ENCODE measurements around the gene DCBLD2. TPM values are rescaled to one million over a fixed set of nuclear protein-coding genes. Genes with fewer than 3 reads are reported as not detected.

Gene DCBLD2
- total and polyA plus RNA-seq, 9 of the 15 experiments (the other 6 are each of a cell fraction or from before 2014, with no cell fraction given): 2.7 to 14.6 (median 7.4) TPM

- no peaks in the 10 kb centered on the region for H3K9me3 ChIP-seq (replicated peaks; ENCODE audit: control insufficient read depth, insufficient read depth, low read depth, low read length)
- no peak overlapping the region for H3K27ac ChIP-seq (ENCODE audit: extremely low read depth, low read depth, low read length)
- intact Hi-C loops (cut with micrococcal nuclease) (no loop called here), in situ Hi-C loops (cut with MboI) (no loop called here)
- FAIRE-seq (no peak), ATAC-seq (no peak), DNase-seq (ENCODE audit: extremely low read depth in 1 of 4, low spot score in 3 of 4) (no peak)
- H3K79me2 ChIP-seq (ENCODE audit: control insufficient read depth, insufficient read depth, low read length): no peaks in the 10 kb centered on the region
- H3K9ac ChIP-seq (ENCODE audit: insufficient read depth in 1 of 2, low read depth in 2 of 2, low read length in 2 of 2): no peak overlapping the region
- H3K4me1 ChIP-seq (replicated peaks in 1 of 2; ENCODE audit: control insufficient read depth in 2 of 2, insufficient read depth in 2 of 2, low read length in 2 of 2): no peaks in the 10 kb centered on the region
- ChIA-PET POLR2A (interaction anchor here (0.6 kb wide), 1 partner anchor 260 kb away, joined by 3 read pairs; no protein-coding TSS in a partner anchor), CTCF (ENCODE audit: low intra/inter-chr PET ratio) (no interaction called here)
- H3K4me2 ChIP-seq (ENCODE audit: insufficient read depth, low read length): no peak overlapping the region
- no TSS peak for BruUV-seq (replicated peaks)
- H3K27me3 ChIP-seq (ENCODE audit: control insufficient read depth in 2 of 2, insufficient read depth in 2 of 2, low read length in 2 of 2): no peaks in the 10 kb centered on the region; a peak in 1 of 5 replicates
- H2AFZ ChIP-seq (ENCODE audit: low read depth, low read length): no peak overlapping the region
- H3K4me3 ChIP-seq: no peak overlapping the region
- TF ChIP-seq NFRKB (IDR thresholded peaks at IDR 0.05; ENCODE audit: low read depth): no peak
- TF ChIP-seq FOXA1 (IDR thresholded peaks at IDR 0.05; ENCODE audit: borderline replicate concordance): no peak
- TF ChIP-seq ETS2 (tag; IDR thresholded peaks at IDR 0.05; ENCODE audit: borderline replicate concordance, poor library complexity, severe bottlenecking): no peak
- TF ChIP-seq GATAD2A (IDR thresholded peaks at IDR 0.05): no peak
- no peak for TF ChIP-seq ZBED1 (IDR thresholded peaks at IDR 0.05)
- TF ChIP-seq, protein P1, sequence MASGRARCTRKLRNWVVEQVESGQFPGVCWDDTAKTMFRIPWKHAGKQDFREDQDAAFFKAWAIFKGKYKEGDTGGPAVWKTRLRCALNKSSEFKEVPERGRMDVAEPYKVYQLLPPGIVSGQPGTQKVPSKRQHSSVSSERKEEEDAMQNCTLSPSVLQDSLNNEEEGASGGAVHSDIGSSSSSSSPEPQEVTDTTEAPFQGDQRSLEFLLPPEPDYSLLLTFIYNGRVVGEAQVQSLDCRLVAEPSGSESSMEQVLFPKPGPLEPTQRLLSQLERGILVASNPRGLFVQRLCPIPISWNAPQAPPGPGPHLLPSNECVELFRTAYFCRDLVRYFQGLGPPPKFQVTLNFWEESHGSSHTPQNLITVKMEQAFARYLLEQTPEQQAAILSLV (tag; IDR thresholded peaks at IDR 0.05): no peak
- no peak for TF ChIP-seq LCOR (CRISPR knock-in tag; IDR thresholded peaks at IDR 0.05)
- no peaks in the 10 kb centered on the region for H4K20me1 ChIP-seq (replicated peaks; ENCODE audit: control insufficient read depth, insufficient read depth, low read length)
- no peaks in the 10 kb centered on the region for H3K9me1 ChIP-seq (ENCODE audit: control insufficient read depth, insufficient read depth, low read length)
- 0% methylated on average over 2 of the region's 2 CpGs for WGBS (ENCODE audit: insufficient coverage, low coverage, missing lambda C conversion rate)
- no peaks in the 10 kb centered on the region for H3K36me3 ChIP-seq (ENCODE audit: control insufficient read depth, insufficient read depth, low read length)
Observed at GRCh38 chr3:98777286-98777685, 124.2 kb downstream of the DCBLD2 start.

DNA sequence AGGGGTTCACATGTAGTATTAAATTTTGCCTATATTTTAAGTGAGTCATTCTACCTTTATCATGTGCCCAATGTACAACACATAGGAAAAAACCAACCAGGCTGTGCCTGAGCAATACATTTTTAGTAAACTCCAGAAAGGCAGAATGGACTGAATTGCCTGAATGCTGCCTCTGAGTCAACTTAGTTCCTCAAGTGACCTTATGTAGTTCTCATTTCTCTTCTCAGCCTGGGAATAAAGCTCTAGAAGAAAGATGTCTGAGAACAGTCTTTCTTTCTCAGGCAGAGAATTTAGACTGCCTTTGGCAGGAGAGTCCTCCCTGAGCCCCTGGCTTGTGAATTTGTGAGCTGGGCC is 125.4 kb downstream of the DCBLD2 start:
- CTCF ChIA-PET (ENCODE audit: low intra/inter-chr PET ratio): no interaction called here
- POLR2A ChIA-PET: no interaction called here
- in situ Hi-C loops (cut with MboI): no loop called here

More for the DNA sequence above, 125.4 kb downstream of the DCBLD2 start:
- H3K27ac ChIP-seq (ENCODE audit: extremely low read depth, low read depth, low read length): no peak overlapping the region
- TF ChIP-seq SMAD4 (CRISPR knock-in tag; conservative IDR thresholded peaks at IDR 0.05) (no peak), ZHX1 (conservative IDR thresholded peaks at IDR 0.05; ENCODE audit: low read length) (no peak), ATF1 (CRISPR knock-in tag; IDR thresholded peaks at IDR 0.05) (no peak), ATF1 (tag; IDR thresholded peaks at IDR 0.05) (no peak), SMARCA5 (IDR thresholded peaks at IDR 0.05) (no peak), RFX5 (IDR thresholded peaks at IDR 0.05; ENCODE audit: low read depth, low read length) (no peak), RB1 (IDR thresholded peaks at IDR 0.05; ENCODE audit: low read depth) (no peak), SUPT5H (IDR thresholded peaks at IDR 0.05) (no peak), TAL1 (IDR thresholded peaks at IDR 0.05) (no peak), JUN (IDR thresholded peaks at IDR 0.05; ENCODE audit: borderline replicate concordance, low read depth, low read length) (no peak), JUN (CRISPR knock-in tag; IDR thresholded peaks at IDR 0.05; ENCODE audit: borderline replicate concordance) (no peak)
- no peaks in the 10 kb centered on the region for H3K4me1 ChIP-seq (replicated peaks in 1 of 2; ENCODE audit: control insufficient read depth in 2 of 2, insufficient read depth in 2 of 2, low read length in 2 of 2)
- no peaks in the 10 kb centered on the region for H3K9me3 ChIP-seq (replicated peaks; ENCODE audit: control insufficient read depth, insufficient read depth, low read depth, low read length)
- ATAC-seq: no peak
- intact Hi-C loops (cut with micrococcal nuclease): no loop called here
- no TSS peak for BruUV-seq (replicated peaks)
- no peaks in the 10 kb centered on the region for H3K9me1 ChIP-seq (ENCODE audit: control insufficient read depth, insufficient read depth, low read length)
- no peak overlapping the region for H2AFZ ChIP-seq (ENCODE audit: low read depth, low read length)
- H3K4me3 ChIP-seq: no peak overlapping the region
- no peak for DNase-seq (ENCODE audit: extremely low read depth in 1 of 4, low spot score in 3 of 4)
- H3K36me3 ChIP-seq (ENCODE audit: control insufficient read depth, insufficient read depth, low read length): no peaks in the 10 kb centered on the region
- H3K9ac ChIP-seq (ENCODE audit: insufficient read depth in 1 of 2, low read depth in 2 of 2, low read length in 2 of 2): no peak overlapping the region
- H3K79me2 ChIP-seq (ENCODE audit: control insufficient read depth, insufficient read depth, low read length): no peaks in the 10 kb centered on the region
- H3K4me2 ChIP-seq (ENCODE audit: insufficient read depth, low read length): no peak overlapping the region
- H4K20me1 ChIP-seq (replicated peaks; ENCODE audit: control insufficient read depth, insufficient read depth, low read length): no peaks in the 10 kb centered on the region
- FAIRE-seq: no peak
- no peaks in the 10 kb centered on the region; a peak in 1 of 5 replicates for H3K27me3 ChIP-seq (ENCODE audit: control insufficient read depth in 2 of 2, insufficient read depth in 2 of 2, low read length in 2 of 2)
